ENCODE results near the gene EGR2.

EGR2 gene

DNA sequence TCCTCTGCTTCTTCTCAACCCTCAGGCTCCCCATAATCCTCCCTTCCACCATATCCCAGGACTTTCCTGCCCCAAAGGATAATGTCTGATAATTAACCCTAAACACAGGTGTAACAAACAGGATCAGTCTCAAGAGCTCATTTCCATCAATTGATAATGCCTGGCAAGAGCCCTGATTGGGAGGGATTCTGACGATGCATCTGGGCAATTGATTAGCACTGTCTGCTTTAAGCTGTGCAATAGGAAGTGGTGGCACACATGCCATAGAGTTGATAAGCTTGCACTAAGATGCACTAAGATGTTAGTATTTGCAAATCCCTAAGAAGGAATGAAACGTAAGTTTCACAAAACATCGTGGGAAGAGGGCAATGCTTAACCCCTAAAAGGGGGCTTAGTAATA lies 27.4 kb upstream of the EGR2 start:
- WGBS, result 70% methylated on average over 3 of the region's 3 CpGs
- Histone ChIP-seq H3K14ac (ENCODE audit: low read length in 2 of 2) (no peak overlapping the region), H3K9me3 (ENCODE audit: control insufficient read depth, low read length) (peaks cover 16% of the 10 kb centered on the region), H3K4me3 (ENCODE audit: insufficient read depth in 1 of 2, low read depth in 1 of 2, low read length in 2 of 2) (no peak overlapping the region), H3K4ac (ENCODE audit: low read depth in 1 of 2, low read length in 2 of 2) (no peak overlapping the region), H3K18ac (ENCODE audit: low read depth in 1 of 2, low read length in 2 of 2) (no peak overlapping the region), H3K4me1 (ENCODE audit: control insufficient read depth, insufficient read depth, low read depth, low read length) (no peaks in the 10 kb centered on the region), H2BK15ac (ENCODE audit: low read depth, poor library complexity, severe bottlenecking) (no peak overlapping the region), H2AFZ (ENCODE audit: low read depth, low read length) (no peak overlapping the region), H3K9ac (ENCODE audit: low read length) (no peak overlapping the region), H3K27ac (ENCODE audit: low read length, poor library complexity, severe bottlenecking) (no peak overlapping the region), H4K8ac (ENCODE audit: low read length) (no peak overlapping the region), H2BK12ac (ENCODE audit: low read length in 2 of 2) (no peak overlapping the region), H3K36me3 (ENCODE audit: control insufficient read depth in 1 of 2, insufficient read depth in 2 of 2, low read depth in 1 of 2, low read length in 2 of 2) (no peaks in the 10 kb centered on the region), H2BK120ac (ENCODE audit: low read depth, low read length) (no peak overlapping the region), H3K4me2 (ENCODE audit: low read length, poor library complexity, severe bottlenecking) (no peak overlapping the region), H3K23ac (ENCODE audit: low read length in 2 of 2) (no peak overlapping the region), H2BK5ac (ENCODE audit: low read depth, low read length, poor library complexity, severe bottlenecking) (no peak overlapping the region), H3K27me3 (ENCODE audit: control insufficient read depth in 1 of 2, insufficient read depth in 1 of 2, low read length in 2 of 2) (peaks cover 13 to 28% of the 10 kb centered on the region in 2 experiments), H3K79me1 (replicated peaks; ENCODE audit: low read length, poor library complexity, severe bottlenecking) (no peaks in the 10 kb centered on the region), H2AK5ac (ENCODE audit: low read length, severe bottlenecking) (no peak overlapping the region), H4K91ac (ENCODE audit: low read length) (no peak overlapping the region)
- DNase-seq, result no peak

DNA sequence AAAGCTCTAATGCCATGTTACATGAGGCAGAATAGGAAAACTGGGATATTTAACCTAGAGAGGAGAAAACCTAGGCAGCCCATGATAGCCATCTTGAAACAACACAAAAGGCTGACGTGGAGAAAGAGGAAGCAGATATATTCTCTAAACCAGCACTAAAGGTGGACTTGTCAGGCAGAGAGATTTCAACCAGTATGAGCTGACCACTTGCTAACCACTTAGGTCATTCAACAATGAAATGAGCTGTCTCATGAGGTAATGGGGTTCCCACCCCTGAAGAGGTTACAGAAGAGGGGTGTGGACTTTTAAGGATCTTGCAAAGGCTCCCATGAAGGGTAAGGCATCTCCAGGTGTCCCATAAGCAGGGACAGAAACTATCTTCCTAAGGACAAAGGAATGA lies 26.8 kb upstream of the EGR2 start:
- Histone ChIP-seq H4K8ac (ENCODE audit: low read length) (no peak overlapping the region), H2BK120ac (ENCODE audit: low read depth, low read length) (no peak overlapping the region), H3K36me3 (ENCODE audit: control insufficient read depth in 1 of 2, insufficient read depth in 2 of 2, low read depth in 1 of 2, low read length in 2 of 2) (no peaks in the 10 kb centered on the region), H3K4me1 (ENCODE audit: control insufficient read depth, insufficient read depth, low read depth, low read length) (no peaks in the 10 kb centered on the region), H3K9me3 (ENCODE audit: control insufficient read depth, low read length) (peaks cover 10% of the 10 kb centered on the region), H3K23ac (ENCODE audit: low read length in 2 of 2) (no peak overlapping the region), H3K79me1 (replicated peaks; ENCODE audit: low read length, poor library complexity, severe bottlenecking) (no peaks in the 10 kb centered on the region), H2BK15ac (ENCODE audit: low read depth, poor library complexity, severe bottlenecking) (no peak overlapping the region), H3K4ac (ENCODE audit: low read depth in 1 of 2, low read length in 2 of 2) (no peak overlapping the region), H2AK5ac (ENCODE audit: low read length, severe bottlenecking) (no peak overlapping the region), H3K4me3 (ENCODE audit: insufficient read depth in 1 of 2, low read depth in 1 of 2, low read length in 2 of 2) (no peak overlapping the region), H3K18ac (ENCODE audit: low read depth in 1 of 2, low read length in 2 of 2) (no peak overlapping the region), H3K27me3 (ENCODE audit: control insufficient read depth in 1 of 2, insufficient read depth in 1 of 2, low read length in 2 of 2) (peaks cover 13 to 28% of the 10 kb centered on the region in 2 experiments), H2AFZ (ENCODE audit: low read depth, low read length) (no peak overlapping the region), H4K91ac (ENCODE audit: low read length) (no peak overlapping the region), H2BK12ac (ENCODE audit: low read length in 2 of 2) (no peak overlapping the region), H3K27ac (ENCODE audit: low read length, poor library complexity, severe bottlenecking) (no peak overlapping the region), H2BK5ac (ENCODE audit: low read depth, low read length, poor library complexity, severe bottlenecking) (no peak overlapping the region), H3K4me2 (ENCODE audit: low read length, poor library complexity, severe bottlenecking) (no peak overlapping the region), H3K14ac (ENCODE audit: low read length in 2 of 2) (peak overlapping the region in 1 of 2 experiments; percentile 32), H3K9ac (ENCODE audit: low read length) (no peak overlapping the region)
- 50% methylated on average over 1 of the region's 1 CpG for WGBS
- no peak for DNase-seq

- Histone ChIP-seq H3K27me3 (ENCODE audit: control insufficient read depth in 1 of 2, insufficient read depth in 1 of 2, low read length in 2 of 2) (peaks cover 10 to 18% of the 10 kb centered on the region in 2 experiments), H2BK15ac (ENCODE audit: low read depth, poor library complexity, severe bottlenecking) (no peak overlapping the region), H3K9ac (ENCODE audit: low read length) (no peak overlapping the region), H3K9me3 (ENCODE audit: control insufficient read depth, low read length) (no peaks in the 10 kb centered on the region), H3K36me3 (ENCODE audit: control insufficient read depth in 1 of 2, insufficient read depth in 2 of 2, low read depth in 1 of 2, low read length in 2 of 2) (no peaks in the 10 kb centered on the region), H3K4ac (ENCODE audit: low read depth in 1 of 2, low read length in 2 of 2) (no peak overlapping the region), H2BK12ac (ENCODE audit: low read length in 2 of 2) (no peak overlapping the region), H2BK120ac (ENCODE audit: low read depth, low read length) (no peak overlapping the region), H2AK5ac (ENCODE audit: low read length, severe bottlenecking) (no peak overlapping the region), H4K8ac (ENCODE audit: low read length) (no peak overlapping the region), H3K4me2 (ENCODE audit: low read length, poor library complexity, severe bottlenecking) (no peak overlapping the region), H2AFZ (ENCODE audit: low read depth, low read length) (no peak overlapping the region), H3K4me1 (ENCODE audit: control insufficient read depth, insufficient read depth, low read depth, low read length) (no peaks in the 10 kb centered on the region), H3K4me3 (ENCODE audit: insufficient read depth in 1 of 2, low read depth in 1 of 2, low read length in 2 of 2) (no peak overlapping the region), H3K27ac (ENCODE audit: low read length, poor library complexity, severe bottlenecking) (no peak overlapping the region), H3K18ac (ENCODE audit: low read depth in 1 of 2, low read length in 2 of 2) (no peak overlapping the region), H3K23ac (ENCODE audit: low read length in 2 of 2) (no peak overlapping the region), H4K91ac (ENCODE audit: low read length) (no peak overlapping the region), H2BK5ac (ENCODE audit: low read depth, low read length, poor library complexity, severe bottlenecking) (no peak overlapping the region), H3K79me1 (replicated peaks; ENCODE audit: low read length, poor library complexity, severe bottlenecking) (no peaks in the 10 kb centered on the region), H3K14ac (ENCODE audit: low read length in 2 of 2) (no peak overlapping the region)
- WGBS, result 75% methylated on average over 2 of the region's 2 CpGs
- no peak for DNase-seq
These were observed 23.4 kb upstream of the EGR2 start for GRCh38 chr10:62839590-62839989.

- Histone ChIP-seq H2BK120ac (ENCODE audit: low read depth, low read length) (no peak overlapping the region), H3K27me3 (ENCODE audit: control insufficient read depth in 1 of 2, insufficient read depth in 1 of 2, low read length in 2 of 2) (no peaks in the 10 kb centered on the region)
These were observed 15.2 kb upstream of the EGR2 start for GRCh38 chr10:62831346-62831745.

More at GRCh38 chr10:62831346-62831745, 15.2 kb upstream of the EGR2 start:
- no peak overlapping the region for H2BK5ac ChIP-seq (ENCODE audit: low read depth, low read length, poor library complexity, severe bottlenecking)
- H2AK5ac ChIP-seq (ENCODE audit: low read length, severe bottlenecking), result no peak overlapping the region
- no peaks in the 10 kb centered on the region for H3K9me3 ChIP-seq (ENCODE audit: control insufficient read depth, low read length)
- H3K36me3 ChIP-seq (ENCODE audit: control insufficient read depth in 1 of 2, insufficient read depth in 2 of 2, low read depth in 1 of 2, low read length in 2 of 2), result no peaks in the 10 kb centered on the region
- H3K14ac ChIP-seq (ENCODE audit: low read length in 2 of 2), result no peak overlapping the region
- no peak for DNase-seq
- H3K27ac ChIP-seq (ENCODE audit: low read length, poor library complexity, severe bottlenecking), result no peak overlapping the region
- H3K4me1 ChIP-seq (ENCODE audit: control insufficient read depth, insufficient read depth, low read depth, low read length), result peaks cover 6% of the 10 kb centered on the region
- H2BK15ac ChIP-seq (ENCODE audit: low read depth, poor library complexity, severe bottlenecking), result no peak overlapping the region
- H2AFZ ChIP-seq (ENCODE audit: low read depth, low read length), result no peak overlapping the region
- no peak overlapping the region for H2BK12ac ChIP-seq (ENCODE audit: low read length in 2 of 2)
- H3K18ac ChIP-seq (ENCODE audit: low read depth in 1 of 2, low read length in 2 of 2), result no peak overlapping the region
- H3K23ac ChIP-seq (ENCODE audit: low read length in 2 of 2), result no peak overlapping the region
- H3K4me3 ChIP-seq (ENCODE audit: insufficient read depth in 1 of 2, low read depth in 1 of 2, low read length in 2 of 2), result no peak overlapping the region
- no peak overlapping the region for H3K4ac ChIP-seq (ENCODE audit: low read depth in 1 of 2, low read length in 2 of 2)
- H4K91ac ChIP-seq (ENCODE audit: low read length), result no peak overlapping the region
- no peak overlapping the region for H3K9ac ChIP-seq (ENCODE audit: low read length)
- H4K8ac ChIP-seq (ENCODE audit: low read length), result no peak overlapping the region
- WGBS, result 52% methylated on average over 2 of the region's 2 CpGs
- H3K4me2 ChIP-seq (ENCODE audit: low read length, poor library complexity, severe bottlenecking), result no peak overlapping the region
- no peaks in the 10 kb centered on the region for H3K79me1 ChIP-seq (replicated peaks; ENCODE audit: low read length, poor library complexity, severe bottlenecking)
